ENCODE data around the gene ANKRD36C.
"Not testable (repeated sequence)": the region's sequence is repeated elsewhere in the genome, so short reads cannot be mapped to it uniquely, and the experiment has no call there.

DNA sequence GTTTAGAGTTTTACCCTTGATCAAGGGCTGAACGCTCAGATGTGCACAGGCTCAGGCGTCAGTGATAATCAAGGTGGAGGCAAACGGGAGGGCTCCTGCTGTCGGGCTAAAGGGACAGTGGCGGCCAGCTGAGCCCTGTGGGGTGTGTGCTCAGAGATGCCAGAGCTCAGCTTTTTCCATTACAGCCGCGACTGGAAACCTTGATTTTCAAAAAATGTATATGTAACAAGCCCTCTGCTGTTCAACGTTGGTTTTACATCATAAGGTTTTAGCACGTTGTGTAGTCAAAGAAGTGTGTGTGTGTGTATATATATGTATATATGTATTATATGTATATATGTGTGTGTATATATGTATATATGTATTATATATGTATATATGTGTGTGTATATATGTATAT is 201.4 kb downstream of the ANKRD36C start:
- not testable (repeated sequence) for TF ChIP-seq POLR2A (IDR thresholded peaks at IDR 0.05; ENCODE audit: low read length); GATA1 (IDR thresholded peaks at IDR 0.05; ENCODE audit: low read depth, low read length)
